Activated naive CD4-positive, alpha-beta T cell treated with anti-CD3 and anti-CD28 coated beads for 36 hours (primary cell): Measurements from ENCODE around the gene PLIN1. TPM values are rescaled to one million over a fixed set of nuclear protein-coding genes. Genes with fewer than 3 reads are reported as not detected.

Experiments used
- CTCF ChIA-PET: fragments of 350-600 bp; sonication (Branson Sonifier 250); formaldehyde crosslinking; loops from one replicate; lab custom pipeline; 2021; ENCODE audit warnings: antibody characterized with exemption; lab: Charles Lee
- DNase-seq: peaks from one replicate; pipeline ENCODE4 v3.0.0-alpha.2; 2020
- H3K27ac Mint-ChIP-seq: one replicate; pipeline ENCODE4 v1.8.0; 2021; ENCODE audit warnings: mild to moderate bottlenecking, mixed read lengths
- H3K27me3 Mint-ChIP-seq: one replicate; pipeline ENCODE4 v1.8.0; 2021; ENCODE audit warnings: low read depth, mixed read lengths
- H3K36me3 Mint-ChIP-seq: one replicate; pipeline ENCODE4 v1.8.0; 2021; ENCODE audit warnings: low read depth, mixed read lengths
- H3K4me1 Mint-ChIP-seq: one replicate; pipeline ENCODE4 v1.8.0; 2021; ENCODE audit warnings: low read depth, mixed read lengths
- H3K4me3 Mint-ChIP-seq: one replicate; pipeline ENCODE4 v1.8.0; 2021; ENCODE audit warnings: mild to moderate bottlenecking, moderate library complexity, mixed read lengths
- H3K9me3 Mint-ChIP-seq: one replicate; pipeline ENCODE4 v1.8.0; 2021; ENCODE audit warnings: mixed read lengths
- intact Hi-C: fragments of 100-400 bp; cut with micrococcal nuclease; formaldehyde crosslinking; loops from one replicate; pipeline ENCODE4 v1.15.1; 2023
- total RNA-seq, 2 experiments: library from RNA; stranded (reverse); gene quantifications; one replicate each; pipeline ENCODE4 v1.2.3, GENCODE V29; 2021

PLIN1 gene
- total RNA-seq, 2 experiments from 2014 or later = 0.17 to 0.30 TPM

DNA sequence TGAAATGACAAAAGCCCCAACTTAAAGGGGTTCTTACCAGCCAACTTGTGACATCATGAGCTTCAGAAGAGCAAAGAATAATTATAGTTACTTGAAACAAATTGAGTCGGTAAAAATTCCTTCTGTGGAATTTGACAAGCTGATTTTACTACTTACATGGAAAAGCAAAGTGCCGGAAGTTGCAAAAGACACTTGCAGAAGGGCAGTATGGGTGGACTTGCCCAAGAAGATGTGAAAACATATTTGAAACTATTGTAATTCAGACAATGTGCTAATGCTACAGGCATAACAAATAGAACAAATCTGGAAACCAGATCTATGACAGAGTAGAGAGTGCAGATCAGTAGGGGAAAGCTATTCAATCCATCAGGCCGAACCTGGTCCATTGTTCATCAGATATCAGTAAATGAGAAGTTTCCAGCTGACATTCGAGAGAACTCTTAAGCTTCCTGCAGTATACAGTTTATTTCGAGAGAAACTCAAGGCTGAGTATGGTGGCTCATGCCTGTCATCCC, 21.4 kb downstream of the PLIN1 start:
- peaks cover 10% of the 10 kb centered on the region for H3K4me1 Mint-ChIP-seq
- no peak overlapping the region for H3K4me3 Mint-ChIP-seq
- no peaks in the 10 kb centered on the region for H3K9me3 Mint-ChIP-seq
- peaks cover 5% of the 10 kb centered on the region for H3K36me3 Mint-ChIP-seq
- intact Hi-C loops = no loop called here
- H3K27ac Mint-ChIP-seq = no peak overlapping the region
- H3K27me3 Mint-ChIP-seq = peaks cover 39% of the 10 kb centered on the region
- CTCF ChIA-PET = interaction anchor here (3.2 kb wide), 1 partner anchor 11 kb away, joined by 14 read pairs; no protein-coding TSS in a partner anchor
- no peak for DNase-seq

- no peak for DNase-seq
- Mint-ChIP-seq H3K36me3 (peaks cover 5% of the 10 kb centered on the region), H3K27ac (no peak overlapping the region), H3K4me3 (peak overlapping the region; percentile 61), H3K4me1 (peaks cover 10% of the 10 kb centered on the region), H3K27me3 (peaks cover 38% of the 10 kb centered on the region), H3K9me3 (no peaks in the 10 kb centered on the region)
- CTCF ChIA-PET = interaction anchor here (0.9 to 3.2 kb wide), 2 partner anchors 10 to 28 kb away, joined by 3 to 14 read pairs; no protein-coding TSS in a partner anchor
- intact Hi-C loops = no loop called here
Observed at GRCh38 chr15:89656116-89656815, 22.9 kb downstream of the PLIN1 start.

DNA sequence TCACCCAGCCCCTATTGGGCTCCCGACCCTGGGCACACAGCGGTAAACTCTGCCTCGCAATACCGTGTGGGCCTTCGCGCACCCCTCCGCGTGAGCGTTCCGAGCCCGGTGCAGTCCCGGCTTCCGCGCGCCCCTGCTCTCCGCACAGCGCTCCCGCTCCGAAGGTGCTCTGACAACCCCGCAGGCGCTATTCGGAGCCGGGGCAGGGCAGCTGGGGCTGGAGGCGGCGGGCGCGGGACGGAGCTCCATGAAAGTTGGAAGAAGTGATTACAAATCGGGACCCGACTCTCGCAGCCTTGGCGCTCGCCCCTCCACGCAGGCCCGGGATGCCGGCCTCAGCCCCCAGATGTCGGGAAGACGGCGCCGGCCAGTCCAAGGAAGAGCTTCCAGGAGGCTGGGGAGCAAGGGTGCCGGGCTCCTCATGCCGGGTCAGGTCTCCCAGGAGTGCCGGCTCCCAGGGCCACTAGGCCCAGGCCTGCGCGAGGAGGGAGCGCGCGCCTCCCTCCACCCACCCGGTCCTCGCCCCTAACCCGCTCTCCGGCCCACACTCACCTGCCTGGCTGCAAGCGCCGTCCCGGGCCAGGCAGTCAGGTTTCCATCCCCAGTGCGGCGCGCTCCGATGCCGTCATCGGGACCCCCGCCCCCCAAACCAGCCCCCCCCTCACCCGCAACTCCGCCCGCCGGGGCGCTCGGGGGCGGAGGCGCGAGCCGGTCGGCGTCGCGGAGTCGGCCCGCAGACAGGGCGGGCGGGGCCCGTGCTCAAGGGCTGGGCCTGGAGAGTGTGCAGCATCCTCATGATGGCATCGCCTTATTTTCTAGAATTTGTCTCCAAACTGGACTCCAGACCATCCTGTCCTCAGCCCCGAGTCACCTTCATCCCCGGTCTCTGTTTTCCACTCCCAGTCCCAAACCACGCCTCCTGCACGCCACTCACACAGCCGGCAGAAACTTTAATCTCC, 24.0 kb downstream of the PLIN1 start, which contains the start of gene KIF7:
Gene KIF7, minus strand, starts transcription at position 621 of the 959 bp plus-strand sequence. CDS start 2,537 bp downstream, outside the sequence.
- peaks cover 10% of the 10 kb centered on the region for H3K4me1 Mint-ChIP-seq
- no peak within 1 kb of the TSS for H3K27ac Mint-ChIP-seq
- DNase-seq = peak; percentile 30
- intact Hi-C loops = no loop called here
- peaks cover 36% of the 10 kb centered on the region for H3K27me3 Mint-ChIP-seq
- no peaks in the 10 kb centered on the region for H3K9me3 Mint-ChIP-seq
- H3K4me3 Mint-ChIP-seq = peak within 1 kb of the TSS; percentile 66
- H3K36me3 Mint-ChIP-seq = peaks cover 5% of the 10 kb centered on the region
- CTCF ChIA-PET = no interaction called here

- Mint-ChIP-seq H3K27me3 (peaks cover 32% of the 10 kb centered on the region), H3K4me1 (peaks cover 10% of the 10 kb centered on the region), H3K27ac (no peak overlapping the region), H3K4me3 (peak overlapping the region; percentile 66), H3K36me3 (peaks cover 5% of the 10 kb centered on the region), H3K9me3 (no peaks in the 10 kb centered on the region)
- intact Hi-C loops = no loop called here
- no peak for DNase-seq
- CTCF ChIA-PET = no interaction called here
Observed at GRCh38 chr15:89654301-89654761, 24.8 kb downstream of the PLIN1 start.

DNA sequence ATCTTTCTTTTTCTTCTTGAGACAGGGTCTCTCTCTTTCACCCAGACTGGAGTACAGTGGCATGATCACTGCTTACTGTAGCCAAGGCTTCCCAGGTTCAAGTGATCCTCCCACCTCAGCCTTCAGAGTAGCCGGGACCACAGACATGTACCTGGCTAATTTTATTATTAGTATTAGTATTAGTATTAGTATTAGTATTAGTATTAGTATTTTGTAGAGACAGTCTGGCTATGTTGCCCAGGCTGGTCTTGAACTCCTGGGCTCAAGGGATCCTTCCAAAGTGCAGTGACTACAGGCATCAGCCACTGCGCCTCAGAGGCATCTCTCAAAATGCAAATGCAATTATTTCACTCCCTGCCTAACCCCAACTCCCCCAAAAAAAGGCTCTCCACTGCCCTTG, 25.6 kb downstream of the PLIN1 start:
- H3K27ac Mint-ChIP-seq = no peak overlapping the region
- peaks cover 10% of the 10 kb centered on the region for H3K4me1 Mint-ChIP-seq
- peaks cover 5% of the 10 kb centered on the region for H3K36me3 Mint-ChIP-seq
- H3K9me3 Mint-ChIP-seq = no peaks in the 10 kb centered on the region
- no peak overlapping the region for H3K4me3 Mint-ChIP-seq
- peaks cover 32% of the 10 kb centered on the region for H3K27me3 Mint-ChIP-seq
- no peak for DNase-seq
- CTCF ChIA-PET = no interaction called here
- intact Hi-C loops = no loop called here

DNA sequence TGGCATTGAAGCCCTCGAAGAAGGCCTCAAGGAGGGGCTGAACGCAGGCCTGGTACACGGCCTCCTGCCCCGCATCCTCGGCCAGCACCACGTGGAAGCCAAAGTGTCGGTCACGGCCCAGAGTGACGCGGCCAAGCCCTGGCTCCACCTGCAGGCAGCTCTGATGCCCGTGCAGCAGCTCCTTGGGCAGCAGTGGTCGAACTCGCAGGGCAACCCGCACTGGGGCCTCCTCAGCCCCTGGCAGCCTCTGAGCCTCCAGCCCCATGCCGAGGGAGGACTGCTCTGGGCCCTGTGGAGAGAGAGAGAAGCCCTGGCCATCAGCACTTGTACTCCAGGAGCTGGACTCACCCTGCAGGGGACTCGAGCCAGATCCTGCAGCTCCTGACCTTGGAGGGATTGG, 26.5 kb downstream of the PLIN1 start:
- Mint-ChIP-seq H3K36me3 (peaks cover 5% of the 10 kb centered on the region), H3K27me3 (peaks cover 32% of the 10 kb centered on the region), H3K4me1 (peaks cover 10% of the 10 kb centered on the region), H3K4me3 (no peak overlapping the region), H3K27ac (no peak overlapping the region), H3K9me3 (no peaks in the 10 kb centered on the region)
- CTCF ChIA-PET = no interaction called here
- DNase-seq = no peak
- intact Hi-C loops = no loop called here

DNA sequence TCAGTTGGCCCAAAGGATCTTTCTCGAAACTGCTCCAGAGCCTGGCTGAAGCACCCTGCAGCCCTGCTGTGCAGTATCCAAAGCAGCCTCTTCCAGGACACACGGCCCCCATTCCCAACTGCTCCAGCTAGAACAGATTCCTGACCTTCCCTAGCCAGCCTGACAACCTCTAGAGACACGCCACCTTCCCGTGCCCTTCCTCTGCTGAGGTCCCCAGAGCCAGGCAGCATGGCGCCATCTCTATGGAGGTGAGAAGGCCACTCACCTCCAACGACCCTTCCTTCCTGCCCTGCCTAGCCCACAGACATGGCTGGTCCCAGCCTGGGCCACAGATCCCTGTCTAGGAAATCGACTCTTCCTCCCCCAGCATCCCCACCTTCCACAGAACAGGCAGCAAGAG, 27.0 kb downstream of the PLIN1 start:
- H3K4me3 Mint-ChIP-seq = no peak overlapping the region
- H3K27me3 Mint-ChIP-seq = peaks cover 30% of the 10 kb centered on the region
- H3K9me3 Mint-ChIP-seq = no peaks in the 10 kb centered on the region
- no peak for DNase-seq
- H3K36me3 Mint-ChIP-seq = peaks cover 5% of the 10 kb centered on the region
- H3K4me1 Mint-ChIP-seq = peaks cover 10% of the 10 kb centered on the region
- CTCF ChIA-PET = no interaction called here
- intact Hi-C loops = no loop called here
- no peak overlapping the region for H3K27ac Mint-ChIP-seq

DNA sequence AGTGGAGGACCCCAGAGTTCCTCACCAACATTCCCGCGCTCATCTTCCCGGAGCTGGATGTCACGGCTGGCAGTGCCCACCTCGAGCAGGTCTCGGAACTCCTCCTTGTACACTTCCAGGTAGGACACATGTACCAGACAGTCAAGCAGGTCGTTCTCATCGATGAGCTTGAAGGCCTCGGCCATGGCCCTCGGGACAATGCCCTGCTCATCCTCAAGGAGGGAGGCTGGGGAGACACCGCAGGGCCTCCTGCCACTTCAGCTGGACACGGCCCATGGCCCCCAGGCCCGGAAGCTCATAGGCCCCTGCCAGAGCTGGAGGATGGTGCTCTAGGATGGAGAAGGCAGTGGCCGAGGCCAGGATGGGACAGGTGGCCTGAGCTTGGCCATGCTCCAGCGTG, 29.5 kb downstream of the PLIN1 start:
- Mint-ChIP-seq H3K27me3 (peaks cover 15% of the 10 kb centered on the region), H3K27ac (no peak overlapping the region), H3K4me1 (peaks cover 5% of the 10 kb centered on the region), H3K36me3 (peaks cover 5% of the 10 kb centered on the region), H3K9me3 (no peaks in the 10 kb centered on the region), H3K4me3 (no peak overlapping the region)
- CTCF ChIA-PET = no interaction called here
- intact Hi-C loops = no loop called here
- DNase-seq = no peak

- no peak for DNase-seq
- H3K27ac Mint-ChIP-seq = no peak overlapping the region
- intact Hi-C loops = no loop called here
- H3K27me3 Mint-ChIP-seq = peaks cover 9% of the 10 kb centered on the region
- no peaks in the 10 kb centered on the region for H3K9me3 Mint-ChIP-seq
- H3K36me3 Mint-ChIP-seq = no peaks in the 10 kb centered on the region
- H3K4me1 Mint-ChIP-seq = no peaks in the 10 kb centered on the region
- CTCF ChIA-PET = no interaction called here
- no peak overlapping the region for H3K4me3 Mint-ChIP-seq
Observed at GRCh38 chr15:89649013-89649625, 30.0 kb downstream of the PLIN1 start.

DNA sequence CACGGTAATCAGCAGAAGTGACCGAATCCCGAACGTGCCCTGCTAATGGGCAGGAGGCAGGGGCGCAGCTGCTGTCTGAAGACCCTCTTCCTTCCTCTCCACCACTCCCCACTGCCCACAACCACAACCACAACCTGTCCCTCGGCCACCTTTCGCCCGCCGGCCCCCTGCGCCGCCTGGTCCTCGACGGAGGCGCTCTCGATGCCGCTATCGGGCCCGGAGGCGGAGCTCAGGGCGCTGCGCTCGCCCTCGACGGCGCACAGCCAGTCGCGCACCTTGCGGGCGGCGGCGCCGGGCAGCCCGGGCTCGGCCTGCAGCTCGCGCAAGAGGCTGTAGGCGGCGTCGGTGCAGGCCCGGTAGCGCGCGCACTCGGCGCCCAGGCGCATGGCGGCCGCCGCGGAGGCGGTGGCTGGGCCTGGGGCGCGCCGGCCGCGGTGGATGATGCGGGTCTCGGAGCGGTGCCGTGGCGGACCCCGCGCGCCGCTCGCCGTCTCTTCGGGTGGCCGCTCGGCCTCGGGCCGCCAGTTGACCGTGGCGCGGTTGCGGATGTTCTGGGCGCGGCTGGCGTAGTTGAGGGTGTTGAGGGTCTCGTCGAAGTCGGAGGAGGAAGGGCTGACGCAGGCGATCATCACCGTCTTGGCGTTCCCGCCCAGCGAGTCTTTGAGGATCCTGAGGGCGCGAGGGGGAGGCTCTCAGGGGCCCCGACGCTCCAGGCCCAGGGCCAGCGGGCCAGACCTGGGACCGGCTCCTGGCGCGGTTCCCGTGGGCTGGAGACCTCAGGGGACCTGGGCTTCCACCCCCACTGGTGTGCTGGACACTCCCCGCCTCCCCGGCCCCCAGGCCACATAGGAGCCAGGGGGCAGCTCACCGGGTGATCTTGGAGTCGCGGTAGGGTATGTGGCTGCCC, 30.8 kb downstream of the PLIN1 start:
- Mint-ChIP-seq H3K4me1 (no peaks in the 10 kb centered on the region), H3K9me3 (no peaks in the 10 kb centered on the region), H3K36me3 (no peaks in the 10 kb centered on the region), H3K27me3 (peaks cover 8% of the 10 kb centered on the region), H3K4me3 (no peak overlapping the region), H3K27ac (no peak overlapping the region)
- DNase-seq = no peak
- intact Hi-C loops = no loop called here
- CTCF ChIA-PET = interaction anchor here (0.9 to 2.8 kb wide), 3 partner anchors 10 to 20 kb away, joined by 3 to 14 read pairs (median 5); no protein-coding TSS in a partner anchor

DNA sequence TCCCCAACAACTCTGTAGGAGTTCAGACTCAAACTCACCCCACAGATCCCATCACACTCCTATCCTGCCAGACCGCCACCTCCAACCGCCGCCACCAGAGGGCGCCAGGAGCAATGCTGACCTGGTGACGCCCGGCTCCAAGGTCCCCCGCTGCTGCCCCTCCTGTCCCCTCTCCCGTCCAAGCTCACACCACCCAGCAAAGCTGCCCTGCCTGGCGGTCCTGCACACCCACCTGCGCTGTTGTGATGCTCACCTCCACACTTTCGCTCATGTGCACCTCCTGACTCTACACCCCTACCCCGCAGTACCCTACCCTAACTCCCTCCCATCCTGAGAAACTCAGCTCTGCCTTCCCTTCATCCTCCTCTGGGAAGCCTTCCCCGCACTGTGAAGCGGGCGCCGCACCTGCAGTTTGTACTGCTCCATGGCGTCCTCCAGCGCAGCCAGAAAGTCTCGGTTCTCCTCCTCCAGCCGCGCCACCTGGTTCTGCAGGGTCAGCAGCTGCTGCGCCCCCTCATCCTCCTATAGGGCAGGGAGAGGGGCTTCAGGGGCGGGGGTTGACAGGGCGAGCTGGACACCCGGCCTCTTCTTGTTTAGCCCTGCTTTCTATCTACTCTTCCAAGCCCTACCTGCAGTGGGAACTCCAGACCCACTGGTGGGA, 31.8 kb downstream of the PLIN1 start:
- no peaks in the 10 kb centered on the region for H3K36me3 Mint-ChIP-seq
- CTCF ChIA-PET = interaction anchor here (0.6 to 2.8 kb wide), 5 partner anchors 11 to 580 kb away, joined by 3 to 14 read pairs (median 3); no protein-coding TSS in a partner anchor
- no peaks in the 10 kb centered on the region for H3K4me1 Mint-ChIP-seq
- no peak overlapping the region for H3K27ac Mint-ChIP-seq
- no peak overlapping the region for H3K4me3 Mint-ChIP-seq
- DNase-seq = peak; percentile 76
- no peaks in the 10 kb centered on the region for H3K9me3 Mint-ChIP-seq
- H3K27me3 Mint-ChIP-seq = peaks cover 2% of the 10 kb centered on the region
- intact Hi-C loops = no loop called here
